Measurements from ENCODE around the gene MATN1.

Gene MATN1

DNA sequence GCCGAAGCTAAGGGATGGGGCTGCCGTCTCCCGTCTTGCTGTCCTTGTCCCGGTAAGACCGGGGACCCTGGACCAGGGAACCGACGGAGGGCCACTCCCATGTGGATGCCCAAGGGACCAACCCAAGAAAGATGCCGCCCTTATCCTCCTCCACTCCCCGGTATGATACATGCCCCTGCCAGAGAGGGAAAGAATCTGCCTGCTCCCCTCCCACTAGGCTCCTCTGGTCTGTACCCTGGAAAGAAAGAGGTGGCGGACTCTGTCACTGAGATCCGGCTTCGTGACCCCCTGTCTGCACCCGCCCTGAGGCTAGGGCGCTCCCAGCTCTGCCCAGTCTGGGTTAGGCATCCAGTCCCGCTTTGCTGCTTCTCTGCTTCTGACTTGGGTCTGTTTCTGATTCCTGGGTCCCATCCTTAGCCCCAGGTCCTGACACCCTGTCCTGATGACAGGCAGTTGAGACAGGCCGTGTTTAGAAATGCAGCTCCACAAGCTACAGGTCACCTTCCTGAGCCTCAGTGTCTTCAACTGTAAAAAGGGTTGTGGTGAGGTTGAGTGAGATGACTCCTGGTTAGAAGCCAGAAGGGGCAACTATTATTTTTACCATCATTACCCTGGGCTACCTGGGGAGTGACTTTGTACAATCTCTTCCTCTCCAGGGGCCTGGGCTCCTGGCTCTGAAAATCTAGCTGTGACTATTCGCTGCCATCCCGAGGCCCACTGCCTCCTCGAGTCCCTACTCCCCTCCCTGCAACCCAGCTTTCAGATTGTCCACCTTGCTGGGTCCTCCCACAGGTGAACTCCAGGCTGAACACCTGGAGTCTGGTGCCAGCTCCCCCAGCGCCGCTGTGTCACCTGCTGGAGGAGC lies 3.7 kb downstream of the MATN1 start:
- Histone ChIP-seq H3K4me1 (ENCODE audit: control insufficient read depth in 5 of 5, insufficient read depth in 5 of 5, low read length in 5 of 5) (peaks cover 0 to 13% (median 11%) of the 10 kb centered on the region in 5 donors), H3K36me3 (ENCODE audit: control insufficient read depth in 5 of 5, insufficient read depth in 5 of 5, low read length in 5 of 5) (peaks cover 0 to 11% (median 1%) of the 10 kb centered on the region in 5 donors), H3K27ac (ENCODE audit: low read depth, low read length) (peak overlapping the region; percentile 93), H3K9me3 (ENCODE audit: control insufficient read depth in 5 of 5, low read length in 5 of 5) (peaks cover 0 to 10% (median 6%) of the 10 kb centered on the region in 5 donors), H3K27me3 (ENCODE audit: control insufficient read depth in 5 of 5, insufficient read depth in 4 of 5, low read length in 5 of 5) (no peaks in the 10 kb centered on the region), H3K9ac (ENCODE audit: low read length in 5 of 5) (peak overlapping the region in 3 of 5 donors; percentile 58 to 81 (median 76)), H3K4me3 (ENCODE audit: low read depth in 1 of 5, low read length in 5 of 5) (peak overlapping the region in 2 of 5 donors; percentile 58 to 66)

DNA sequence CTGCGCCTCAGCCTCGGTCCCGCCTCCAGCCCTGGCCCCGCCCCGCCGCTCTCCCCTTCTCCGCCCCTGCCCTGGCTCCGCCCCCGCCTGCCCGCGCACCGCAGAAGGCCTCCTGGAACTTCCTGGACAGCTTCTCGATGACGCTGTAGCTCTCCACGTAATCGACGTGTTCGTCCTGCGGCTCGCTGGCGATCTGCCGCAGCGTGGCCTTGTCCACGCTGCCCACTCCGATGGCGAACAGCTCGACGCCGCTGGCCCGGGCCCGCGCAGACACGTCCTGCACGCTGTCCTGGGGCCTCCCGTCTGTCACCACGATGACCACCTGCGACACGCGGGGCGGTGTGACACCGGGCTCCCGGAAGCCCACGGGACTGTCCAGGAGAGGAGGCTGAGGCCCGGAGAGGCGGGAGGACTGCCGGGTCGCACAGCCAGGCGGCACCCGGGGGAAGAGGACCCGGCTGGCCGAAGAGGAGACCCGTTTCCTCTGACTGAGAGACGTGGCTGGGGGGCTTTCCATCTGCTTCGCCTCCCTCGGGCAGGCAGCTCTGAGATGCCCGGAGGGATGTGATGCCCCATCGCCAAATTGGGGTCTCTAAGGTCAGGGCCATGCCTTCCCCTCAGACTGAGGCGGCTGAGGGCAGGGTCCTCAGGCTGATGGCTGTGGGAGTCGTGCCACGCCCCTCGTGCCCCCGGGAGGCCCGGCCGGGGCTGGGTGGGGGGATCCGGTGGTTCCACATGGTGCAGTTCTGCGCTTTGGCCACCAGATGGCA lies 4.6 kb downstream of the MATN1 start:
- no peaks in the 10 kb centered on the region for H3K27me3 ChIP-seq (ENCODE audit: control insufficient read depth in 5 of 5, insufficient read depth in 4 of 5, low read length in 5 of 5)
- peaks cover 0 to 10% (median 6%) of the 10 kb centered on the region in 5 donors for H3K9me3 ChIP-seq (ENCODE audit: control insufficient read depth in 5 of 5, low read length in 5 of 5)
- peak overlapping the region; percentile 13 to 66 (median 55) for H3K4me3 ChIP-seq (ENCODE audit: low read depth in 1 of 5, low read length in 5 of 5)
- peaks cover 0 to 13% (median 11%) of the 10 kb centered on the region in 5 donors for H3K4me1 ChIP-seq (ENCODE audit: control insufficient read depth in 5 of 5, insufficient read depth in 5 of 5, low read length in 5 of 5)
- H3K36me3 ChIP-seq (ENCODE audit: control insufficient read depth in 5 of 5, insufficient read depth in 5 of 5, low read length in 5 of 5) = peaks cover 0 to 10% (median 0%) of the 10 kb centered on the region in 5 donors
- H3K27ac ChIP-seq (ENCODE audit: low read depth, low read length) = peak overlapping the region; percentile 93
- peak overlapping the region in 4 of 5 donors; percentile 76 to 83 (median 82) for H3K9ac ChIP-seq (ENCODE audit: low read length in 5 of 5)

DNA sequence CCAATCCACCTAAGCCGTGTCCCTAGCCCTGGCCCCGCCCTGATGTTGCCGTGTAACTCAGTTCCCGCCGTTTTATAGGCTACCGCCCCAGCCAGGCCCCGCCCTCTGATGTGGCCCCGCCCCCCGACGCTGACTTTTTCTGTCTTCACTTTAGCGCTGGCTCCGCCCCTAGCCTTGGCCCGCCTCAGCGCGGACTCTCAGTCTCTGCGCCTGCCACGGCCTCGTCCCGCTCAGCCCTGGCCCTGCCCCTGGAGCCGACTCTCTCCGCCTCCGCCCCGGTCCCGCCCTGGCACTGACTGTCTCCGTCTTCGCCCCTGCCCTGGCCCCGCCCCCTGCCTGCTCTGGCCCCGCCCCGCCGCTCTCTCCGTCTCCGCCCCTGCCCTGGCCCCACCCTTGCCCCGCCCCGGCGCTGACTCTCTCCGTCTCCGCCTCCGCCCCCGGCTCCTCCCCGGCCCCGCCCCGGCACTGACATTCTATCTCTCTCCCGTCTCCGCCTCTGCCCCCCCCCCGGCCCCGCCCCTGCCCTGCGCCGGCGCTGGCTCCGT lies 5.2 kb downstream of the MATN1 start:
- H3K27ac ChIP-seq (ENCODE audit: low read depth, low read length) = no peak overlapping the region
- H3K9me3 ChIP-seq (ENCODE audit: control insufficient read depth in 5 of 5, low read length in 5 of 5) = peaks cover 0 to 10% (median 6%) of the 10 kb centered on the region in 5 donors
- peaks cover 0 to 10% (median 0%) of the 10 kb centered on the region in 5 donors for H3K36me3 ChIP-seq (ENCODE audit: control insufficient read depth in 5 of 5, insufficient read depth in 5 of 5, low read length in 5 of 5)
- H3K27me3 ChIP-seq (ENCODE audit: control insufficient read depth in 5 of 5, insufficient read depth in 4 of 5, low read length in 5 of 5) = no peaks in the 10 kb centered on the region
- no peak overlapping the region for H3K9ac ChIP-seq (ENCODE audit: low read length in 5 of 5)
- peak overlapping the region in 4 of 5 donors; percentile 31 to 59 (median 49) for H3K4me3 ChIP-seq (ENCODE audit: low read depth in 1 of 5, low read length in 5 of 5)
- peaks cover 0 to 13% (median 11%) of the 10 kb centered on the region in 5 donors for H3K4me1 ChIP-seq (ENCODE audit: control insufficient read depth in 5 of 5, insufficient read depth in 5 of 5, low read length in 5 of 5)

DNA sequence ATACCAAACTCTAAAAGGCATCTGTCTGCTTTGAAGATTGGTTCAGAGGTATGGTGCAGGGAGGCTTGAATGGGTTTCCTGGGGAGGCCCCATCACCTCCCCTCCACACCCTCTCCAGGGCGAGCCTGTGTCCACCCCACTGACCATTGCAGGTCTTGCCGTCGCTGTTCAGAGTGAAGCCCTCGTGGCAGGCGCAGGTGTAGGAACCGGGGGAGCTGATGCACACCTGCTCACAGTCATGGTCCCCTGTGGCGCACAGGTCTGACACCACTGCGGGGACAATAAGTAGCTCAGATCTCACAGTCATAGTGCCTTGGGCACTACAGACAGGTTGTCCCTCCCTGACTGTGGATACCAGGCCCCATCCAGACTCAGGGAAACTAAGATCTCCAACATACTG lies 6.7 kb downstream of the MATN1 start:
- no peak overlapping the region for H3K27ac ChIP-seq (ENCODE audit: low read depth, low read length)
- no peak overlapping the region for H3K4me3 ChIP-seq (ENCODE audit: low read depth in 1 of 5, low read length in 5 of 5)
- peaks cover 0 to 5% (median 0%) of the 10 kb centered on the region in 5 donors for H3K36me3 ChIP-seq (ENCODE audit: control insufficient read depth in 5 of 5, insufficient read depth in 5 of 5, low read length in 5 of 5)
- H3K9ac ChIP-seq (ENCODE audit: low read length in 5 of 5) = no peak overlapping the region
- no peaks in the 10 kb centered on the region for H3K27me3 ChIP-seq (ENCODE audit: control insufficient read depth in 5 of 5, insufficient read depth in 4 of 5, low read length in 5 of 5)
- peaks cover 0 to 10% (median 6%) of the 10 kb centered on the region in 5 donors for H3K9me3 ChIP-seq (ENCODE audit: control insufficient read depth in 5 of 5, low read length in 5 of 5)
- peaks cover 0 to 13% (median 11%) of the 10 kb centered on the region in 5 donors for H3K4me1 ChIP-seq (ENCODE audit: control insufficient read depth in 5 of 5, insufficient read depth in 5 of 5, low read length in 5 of 5)

DNA sequence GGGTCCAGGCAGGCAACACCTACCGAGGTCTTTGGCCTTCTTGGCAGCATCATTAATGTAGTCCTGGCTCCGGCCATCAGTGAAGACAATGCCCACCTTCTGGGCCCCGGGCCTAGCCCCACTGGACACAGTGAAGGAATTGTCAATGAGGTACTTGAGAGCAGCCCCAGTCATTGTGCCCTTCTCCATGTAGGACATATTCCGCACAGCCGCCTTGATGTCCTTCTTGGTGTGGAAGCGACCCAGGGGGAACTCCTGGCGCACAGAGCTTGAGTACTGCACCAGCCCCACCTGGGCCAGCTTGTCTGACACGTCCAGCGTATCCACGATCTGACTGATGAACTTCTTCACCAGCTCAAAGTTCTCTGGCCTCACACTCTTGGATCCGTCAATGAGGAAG lies 7.5 kb downstream of the MATN1 start:
- H3K27me3 ChIP-seq (ENCODE audit: control insufficient read depth in 5 of 5, insufficient read depth in 4 of 5, low read length in 5 of 5) = no peaks in the 10 kb centered on the region
- peaks cover 0 to 10% (median 6%) of the 10 kb centered on the region in 5 donors for H3K9me3 ChIP-seq (ENCODE audit: control insufficient read depth in 5 of 5, low read length in 5 of 5)
- no peak overlapping the region for H3K4me3 ChIP-seq (ENCODE audit: low read depth in 1 of 5, low read length in 5 of 5)
- no peaks in the 10 kb centered on the region for H3K36me3 ChIP-seq (ENCODE audit: control insufficient read depth in 5 of 5, insufficient read depth in 5 of 5, low read length in 5 of 5)
- peaks cover 0 to 13% (median 11%) of the 10 kb centered on the region in 5 donors for H3K4me1 ChIP-seq (ENCODE audit: control insufficient read depth in 5 of 5, insufficient read depth in 5 of 5, low read length in 5 of 5)
- no peak overlapping the region for H3K9ac ChIP-seq (ENCODE audit: low read length in 5 of 5)
- no peak overlapping the region for H3K27ac ChIP-seq (ENCODE audit: low read depth, low read length)

DNA sequence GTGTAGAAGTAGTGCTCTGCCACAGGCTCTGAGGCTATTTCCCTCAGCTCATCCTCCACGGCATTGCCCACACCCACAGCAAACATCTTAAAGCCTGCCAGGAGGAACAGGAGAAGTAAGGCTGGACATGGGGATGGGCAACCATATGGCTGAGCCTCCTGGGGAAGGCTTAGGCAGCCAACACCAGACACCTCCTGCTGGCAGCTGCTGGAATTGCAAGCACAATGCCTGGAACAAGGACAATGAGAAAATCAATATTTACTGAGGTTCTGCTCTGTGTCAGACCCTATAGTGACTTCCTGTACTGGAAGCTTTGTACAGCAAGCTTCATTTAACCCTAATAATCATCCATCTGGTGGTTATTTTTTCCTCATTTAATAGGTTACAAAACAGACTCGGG lies 8.2 kb downstream of the MATN1 start:
- Histone ChIP-seq H3K9ac (ENCODE audit: low read length in 5 of 5) (no peak overlapping the region), H3K27me3 (ENCODE audit: control insufficient read depth in 5 of 5, insufficient read depth in 4 of 5, low read length in 5 of 5) (no peaks in the 10 kb centered on the region), H3K4me3 (ENCODE audit: low read depth in 1 of 5, low read length in 5 of 5) (no peak overlapping the region), H3K27ac (ENCODE audit: low read depth, low read length) (no peak overlapping the region), H3K9me3 (ENCODE audit: control insufficient read depth in 5 of 5, low read length in 5 of 5) (peaks cover 0 to 10% (median 6%) of the 10 kb centered on the region in 5 donors), H3K4me1 (ENCODE audit: control insufficient read depth in 5 of 5, insufficient read depth in 5 of 5, low read length in 5 of 5) (peaks cover 0 to 13% (median 11%) of the 10 kb centered on the region in 5 donors), H3K36me3 (ENCODE audit: control insufficient read depth in 5 of 5, insufficient read depth in 5 of 5, low read length in 5 of 5) (no peaks in the 10 kb centered on the region)

DNA sequence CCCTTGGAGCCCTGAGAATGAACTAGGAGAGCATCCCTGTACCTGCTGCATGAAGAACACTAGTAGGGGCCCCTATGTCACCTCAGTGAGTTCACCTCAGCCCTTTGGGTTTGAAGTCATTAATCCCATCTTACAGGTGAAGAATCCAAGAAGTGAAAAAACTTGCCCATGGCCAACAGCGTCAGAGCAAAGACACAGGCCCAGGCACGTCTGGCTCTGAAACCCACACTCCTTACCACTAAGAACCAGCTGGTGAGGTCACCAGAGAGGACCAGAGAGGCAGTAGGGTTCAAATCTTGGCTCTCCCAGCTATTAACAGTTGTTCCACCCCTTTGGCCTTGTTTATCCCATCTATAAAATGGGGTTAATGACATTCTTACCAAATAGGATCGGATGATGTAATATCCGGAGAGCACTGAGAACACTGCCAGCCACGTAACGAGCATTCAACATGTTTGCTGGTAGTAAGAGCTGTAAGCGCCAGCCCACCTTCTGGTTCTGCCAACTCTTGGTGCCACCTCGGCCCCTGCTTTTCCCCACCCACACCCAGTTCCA lies 8.8 kb downstream of the MATN1 start:
- peaks cover 0 to 10% (median 6%) of the 10 kb centered on the region in 5 donors for H3K9me3 ChIP-seq (ENCODE audit: control insufficient read depth in 5 of 5, low read length in 5 of 5)
- H3K4me1 ChIP-seq (ENCODE audit: control insufficient read depth in 5 of 5, insufficient read depth in 5 of 5, low read length in 5 of 5) = peaks cover 0 to 11% (median 10%) of the 10 kb centered on the region in 5 donors
- H3K9ac ChIP-seq (ENCODE audit: low read length in 5 of 5) = no peak overlapping the region
- H3K36me3 ChIP-seq (ENCODE audit: control insufficient read depth in 5 of 5, insufficient read depth in 5 of 5, low read length in 5 of 5) = no peaks in the 10 kb centered on the region
- no peak overlapping the region for H3K27ac ChIP-seq (ENCODE audit: low read depth, low read length)
- H3K27me3 ChIP-seq (ENCODE audit: control insufficient read depth in 5 of 5, insufficient read depth in 4 of 5, low read length in 5 of 5) = no peaks in the 10 kb centered on the region
- H3K4me3 ChIP-seq (ENCODE audit: low read depth in 1 of 5, low read length in 5 of 5) = no peak overlapping the region

DNA sequence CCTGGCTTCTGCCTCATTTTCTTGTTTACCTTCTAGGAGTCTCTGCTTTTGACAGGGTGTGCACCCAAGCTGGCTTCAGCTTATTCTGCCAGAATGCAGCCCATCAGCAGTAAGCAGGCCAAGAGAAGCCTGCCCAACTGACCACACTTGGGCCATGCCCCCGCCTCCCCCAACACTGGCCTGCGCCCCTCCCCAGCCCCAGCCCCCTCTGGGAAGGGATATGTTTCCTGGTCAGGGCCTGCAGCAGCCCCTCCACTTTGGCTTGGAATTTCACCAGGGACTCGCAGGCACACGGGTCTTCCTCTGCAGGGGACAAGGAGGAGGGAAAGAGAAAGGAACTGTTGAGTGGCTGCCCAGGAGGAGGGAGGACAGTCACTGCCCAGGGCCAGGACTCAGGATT lies 9.4 kb downstream of the MATN1 start:
- Histone ChIP-seq H3K9ac (ENCODE audit: low read length in 5 of 5) (no peak overlapping the region), H3K4me3 (ENCODE audit: low read depth in 1 of 5, low read length in 5 of 5) (no peak overlapping the region), H3K27me3 (ENCODE audit: control insufficient read depth in 5 of 5, insufficient read depth in 4 of 5, low read length in 5 of 5) (no peaks in the 10 kb centered on the region), H3K4me1 (ENCODE audit: control insufficient read depth in 5 of 5, insufficient read depth in 5 of 5, low read length in 5 of 5) (peaks cover 0 to 5% (median 4%) of the 10 kb centered on the region in 5 donors), H3K9me3 (ENCODE audit: control insufficient read depth in 5 of 5, low read length in 5 of 5) (peaks cover 0 to 10% (median 6%) of the 10 kb centered on the region in 5 donors), H3K36me3 (ENCODE audit: control insufficient read depth in 5 of 5, insufficient read depth in 5 of 5, low read length in 5 of 5) (no peaks in the 10 kb centered on the region), H3K27ac (ENCODE audit: low read depth, low read length) (no peak overlapping the region)

DNA sequence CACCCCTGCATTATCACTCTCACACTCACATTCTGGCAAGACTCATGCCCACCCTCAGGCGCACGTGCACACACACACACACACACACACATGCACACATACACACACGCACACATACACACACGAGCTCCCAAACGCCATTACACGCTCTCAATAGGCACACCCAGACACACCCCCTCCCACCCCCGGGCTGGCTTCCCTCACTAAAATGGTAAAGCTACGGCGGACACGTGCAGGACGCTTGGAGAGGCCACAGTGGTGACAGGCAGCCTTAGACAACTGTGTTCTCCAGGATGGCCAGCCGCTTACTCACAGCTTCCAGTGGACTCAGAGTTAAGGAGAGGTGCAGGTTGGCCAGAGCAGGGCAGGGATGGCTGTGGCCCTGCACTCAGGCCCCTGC lies 10.1 kb downstream of the MATN1 start:
- no peak overlapping the region for H3K27ac ChIP-seq (ENCODE audit: low read depth, low read length)
- no peaks in the 10 kb centered on the region for H3K36me3 ChIP-seq (ENCODE audit: control insufficient read depth in 5 of 5, insufficient read depth in 5 of 5, low read length in 5 of 5)
- no peaks in the 10 kb centered on the region for H3K27me3 ChIP-seq (ENCODE audit: control insufficient read depth in 5 of 5, insufficient read depth in 4 of 5, low read length in 5 of 5)
- H3K9me3 ChIP-seq (ENCODE audit: control insufficient read depth in 5 of 5, low read length in 5 of 5) = peaks cover 0 to 10% (median 6%) of the 10 kb centered on the region in 5 donors
- H3K4me1 ChIP-seq (ENCODE audit: control insufficient read depth in 5 of 5, insufficient read depth in 5 of 5, low read length in 5 of 5) = no peaks in the 10 kb centered on the region
- no peak overlapping the region for H3K4me3 ChIP-seq (ENCODE audit: low read depth in 1 of 5, low read length in 5 of 5)
- no peak overlapping the region for H3K9ac ChIP-seq (ENCODE audit: low read length in 5 of 5)
